CD4-positive, alpha-beta T cell treated with Interferon alpha-2 for 1 hour (primary cell): ENCODE measurements around the gene N4BP2L2.

Experiments used
- DNase-seq, 2 donors: peaks; one replicate each; pipeline ENCODE4 v3.0.0-alpha.2; 2020 to 2022

N4BP2L2 gene

DNA sequence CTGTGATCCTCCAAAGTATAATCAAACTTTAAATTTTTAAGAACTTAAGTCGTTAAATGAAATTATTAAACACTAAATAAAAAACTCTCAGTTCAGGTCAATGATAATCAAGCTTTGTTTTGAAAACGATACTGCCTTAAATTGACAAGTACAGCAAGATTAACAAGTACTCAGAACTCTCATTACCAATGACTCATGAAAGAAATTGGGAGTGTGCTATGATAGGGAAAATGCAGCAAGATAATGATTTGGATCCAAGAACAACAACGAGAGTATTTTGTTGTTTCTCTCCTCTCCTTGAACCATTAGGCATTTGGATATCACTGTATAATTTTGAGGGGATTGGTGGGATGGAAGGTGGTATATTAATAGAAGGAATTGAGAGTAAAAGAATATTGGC, 10.2 kb downstream of the N4BP2L2 start:
- DNase-seq: no peak

DNA sequence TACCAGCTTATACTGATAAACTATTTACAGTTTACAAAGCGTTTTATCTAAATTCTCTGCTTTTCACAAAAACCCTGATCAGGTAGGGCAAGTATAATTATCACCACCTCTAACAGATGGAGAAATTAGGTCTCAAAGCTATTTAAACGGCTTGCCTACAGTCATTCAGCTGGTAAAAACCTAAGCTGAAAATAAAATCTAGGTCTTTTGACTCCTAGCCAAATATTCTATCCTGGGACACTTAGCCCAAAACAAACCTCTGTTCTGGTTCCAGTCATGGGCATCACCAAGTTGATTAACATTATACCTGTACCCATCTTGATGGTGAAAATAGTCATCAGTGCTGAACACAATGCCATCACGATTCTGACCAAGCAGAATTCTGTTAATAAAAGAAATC, 11.4 kb downstream of the N4BP2L2 start:
- no peak for DNase-seq

DNA sequence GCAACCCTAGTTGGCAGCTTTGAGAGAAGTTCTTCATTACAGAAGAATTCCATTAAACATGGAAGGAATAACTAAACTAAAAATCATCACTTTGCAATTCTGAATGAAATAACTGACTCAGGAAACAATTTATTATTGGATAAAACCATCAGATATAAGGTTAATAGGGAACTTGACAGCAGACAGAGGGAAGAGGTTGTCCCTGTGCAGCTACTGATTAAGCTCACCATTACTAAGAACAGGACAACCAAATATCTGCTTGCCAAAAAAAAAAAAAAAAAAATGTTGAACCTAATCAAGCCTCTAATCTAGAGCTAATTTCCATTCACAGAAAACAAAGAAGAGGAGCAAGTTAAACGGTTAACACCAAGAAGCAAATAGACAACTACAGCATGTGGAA, 12.8 kb downstream of the N4BP2L2 start:
- DNase-seq: no peak

DNA sequence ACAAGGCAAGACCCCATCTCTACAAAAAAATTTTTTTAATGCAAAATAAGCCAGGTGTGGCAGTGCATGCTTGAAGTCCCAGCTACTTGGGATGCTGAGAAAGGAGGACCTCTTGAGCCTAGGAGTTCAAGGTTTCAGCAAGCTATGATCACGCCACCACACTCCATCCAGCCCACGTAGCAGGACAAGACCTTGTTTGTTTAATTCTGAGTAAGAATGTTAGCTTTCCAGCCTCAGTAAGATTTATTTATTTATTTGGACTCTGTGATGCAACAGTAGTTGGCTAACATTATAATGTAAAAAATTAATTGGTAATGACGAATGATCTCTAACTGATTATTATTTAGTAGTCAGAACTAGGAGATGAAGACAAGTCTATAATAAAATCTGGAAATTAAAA, 23.3 kb downstream of the N4BP2L2 start:
- DNase-seq: no peak

DNA sequence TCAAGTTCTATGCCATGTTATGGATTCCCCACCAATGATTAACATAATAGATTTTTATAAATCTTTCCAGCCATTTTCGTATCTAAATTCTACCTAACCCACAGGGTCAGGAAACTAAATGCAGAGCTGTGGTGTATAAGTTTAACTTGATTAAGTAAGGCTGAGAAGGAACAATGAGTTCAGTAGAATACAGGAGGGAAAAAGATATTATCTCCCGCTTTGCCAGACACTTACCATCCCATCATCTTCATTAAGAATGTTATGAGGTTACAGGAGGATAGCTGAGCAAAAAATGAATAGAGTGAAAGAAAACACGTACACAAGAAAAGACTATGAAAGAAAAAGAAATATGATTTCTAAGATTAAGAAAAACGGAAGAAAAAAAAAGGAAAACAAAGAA, 27.1 kb downstream of the N4BP2L2 start:
- no peak for DNase-seq

DNA sequence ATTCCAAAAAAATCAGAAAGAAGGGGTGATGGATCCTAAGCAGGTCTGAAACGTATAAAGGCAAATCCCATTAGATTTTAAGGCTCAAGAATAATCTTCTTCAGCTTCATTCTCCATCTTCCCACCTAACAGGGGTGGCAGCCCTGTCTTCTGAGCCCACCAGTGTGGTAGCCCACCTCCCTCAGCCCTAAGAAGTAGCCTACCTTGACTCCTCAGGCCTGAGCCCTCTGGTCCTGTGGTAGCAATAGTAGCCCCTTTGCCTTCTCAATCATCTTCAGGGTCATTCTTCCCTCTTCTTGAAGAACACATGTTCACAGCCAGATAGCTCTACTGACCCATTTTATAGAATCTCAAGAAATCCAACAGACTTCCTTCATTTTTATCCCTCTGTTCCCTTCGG, 33.7 kb downstream of the N4BP2L2 start:
- DNase-seq: no peak

DNA sequence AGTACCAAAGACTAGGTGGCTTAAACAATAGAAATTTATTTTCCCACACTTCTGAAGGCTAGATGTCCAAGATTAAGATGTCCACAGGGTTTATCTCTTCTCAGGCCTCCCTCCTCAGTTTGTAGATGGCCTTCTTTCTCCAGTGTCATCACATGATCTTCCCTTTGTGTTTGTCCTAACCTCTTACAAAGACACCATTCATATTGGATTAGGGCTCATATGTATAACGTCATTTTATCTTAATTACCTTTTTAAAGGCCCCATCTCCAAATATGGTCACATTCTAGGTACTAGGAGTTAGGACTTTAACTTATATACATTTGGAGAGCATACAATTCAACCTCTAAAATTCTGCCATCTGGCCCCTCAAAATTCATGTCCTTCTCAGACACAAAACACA, 34.3 kb downstream of the N4BP2L2 start:
- no peak for DNase-seq

DNA sequence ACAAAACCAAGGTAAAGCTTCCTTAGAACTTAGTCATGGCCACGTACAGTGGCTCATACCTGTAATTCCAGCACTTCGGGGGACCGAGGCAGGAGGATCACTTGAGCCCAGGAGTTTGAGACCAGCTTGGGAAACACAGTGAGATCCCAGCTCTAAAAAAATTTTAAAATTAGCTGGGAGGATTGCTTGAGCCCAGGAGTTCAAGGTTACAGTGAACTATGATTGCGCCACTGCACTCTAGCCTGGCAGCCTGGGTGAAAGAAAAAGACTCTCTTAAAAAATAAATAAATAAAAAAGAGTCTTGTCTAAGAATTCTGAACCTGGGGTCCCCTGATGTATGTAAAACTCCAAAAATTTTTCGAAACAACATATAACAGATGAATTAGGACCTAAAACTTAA, 34.9 kb downstream of the N4BP2L2 start:
- no peak for DNase-seq

DNA sequence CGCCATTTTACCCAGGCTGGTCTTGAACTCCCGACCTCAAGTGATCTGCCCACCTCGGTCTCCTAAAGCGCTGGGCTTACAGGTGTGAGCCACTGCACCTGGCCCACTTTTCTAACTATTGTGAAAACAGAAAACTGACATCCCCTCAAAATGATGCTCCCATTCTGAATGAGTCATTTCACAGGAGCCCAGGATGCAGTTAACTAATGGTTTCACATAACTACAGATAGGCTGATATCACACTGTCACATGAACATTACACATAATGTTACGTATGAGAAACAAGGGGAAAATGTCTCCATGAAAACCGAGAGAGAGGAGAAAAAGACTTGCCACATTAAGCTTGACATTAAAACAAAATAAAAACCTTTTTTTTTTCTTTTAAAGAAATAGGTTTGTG, 37.5 kb downstream of the N4BP2L2 start:
- DNase-seq: no peak

DNA sequence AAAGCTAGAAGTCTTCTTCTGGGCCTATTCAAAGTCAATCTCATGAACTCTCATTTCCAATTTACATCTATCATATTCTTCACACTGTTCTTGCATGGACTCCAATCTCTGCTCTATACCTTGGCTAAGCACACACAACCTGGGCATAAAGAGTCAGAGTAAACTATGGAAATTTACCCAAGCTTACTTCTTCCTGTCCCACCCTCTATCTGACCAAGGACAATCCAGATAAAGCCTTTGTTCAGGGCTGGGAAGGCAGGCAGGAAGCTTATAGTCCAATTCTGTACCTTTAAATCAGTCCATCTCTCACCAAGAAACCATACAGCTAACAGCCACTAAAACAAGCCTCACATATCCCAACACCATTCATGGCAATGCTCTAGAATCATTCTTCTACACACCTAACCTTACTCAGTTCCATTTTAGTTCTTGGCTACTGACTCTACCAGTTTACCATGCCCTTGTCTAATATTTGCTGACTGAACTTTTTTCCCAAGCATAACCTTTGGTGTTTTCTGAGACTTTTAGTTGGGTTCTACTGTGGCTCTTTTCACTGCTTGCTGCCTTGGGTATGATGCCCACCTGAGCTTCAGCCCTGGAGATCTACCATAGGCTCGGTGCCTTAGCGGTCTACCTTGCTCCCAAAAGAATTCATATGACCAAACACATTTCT, 38.9 kb downstream of the N4BP2L2 start:
- DNase-seq: no peak

DNA sequence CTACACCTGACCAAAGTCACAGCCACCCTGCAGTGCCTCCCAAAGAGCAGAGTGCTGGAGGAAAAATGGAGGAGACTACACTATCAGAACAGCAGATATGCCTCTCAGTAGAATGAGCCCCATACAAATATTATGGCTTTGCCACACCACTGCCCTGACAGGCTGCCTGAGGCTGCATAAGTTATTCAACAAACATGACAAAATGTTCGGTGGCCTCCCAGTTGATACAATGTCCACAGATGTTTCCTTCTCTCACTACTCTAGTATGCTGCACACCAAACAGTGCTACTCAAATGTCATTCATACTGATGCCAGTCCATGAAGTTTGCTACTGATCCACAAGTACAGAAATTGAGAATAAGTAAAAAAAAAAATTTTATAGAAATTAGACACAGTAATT, 41.0 kb downstream of the N4BP2L2 start:
- no peak for DNase-seq

DNA sequence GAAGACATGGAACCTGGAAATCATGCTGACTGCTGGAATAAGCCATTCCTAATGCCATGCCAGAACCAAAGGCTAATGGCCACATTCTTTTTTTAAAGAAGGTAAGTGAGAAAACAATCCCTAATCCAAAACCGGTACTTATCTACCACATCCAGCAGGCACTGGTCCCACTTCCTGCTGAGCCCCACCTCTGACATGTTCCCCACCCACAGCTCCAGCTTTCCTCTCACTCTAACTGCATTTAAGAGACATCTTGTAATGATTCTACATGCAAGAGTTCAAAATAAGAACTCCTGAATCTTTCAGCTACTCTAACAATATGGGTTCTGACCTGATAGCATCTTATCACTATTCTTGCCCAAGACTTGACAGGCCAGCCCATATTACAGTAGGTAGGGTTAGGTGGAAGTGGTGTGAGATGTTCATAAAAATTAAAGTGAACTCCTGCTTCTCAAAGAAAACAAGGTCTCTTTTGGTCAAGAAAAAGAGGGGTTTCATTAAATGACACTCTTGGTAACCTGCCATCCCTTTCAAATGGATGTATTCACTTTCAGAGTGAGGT, 41.9 kb downstream of the N4BP2L2 start:
- DNase-seq: no peak

DNA sequence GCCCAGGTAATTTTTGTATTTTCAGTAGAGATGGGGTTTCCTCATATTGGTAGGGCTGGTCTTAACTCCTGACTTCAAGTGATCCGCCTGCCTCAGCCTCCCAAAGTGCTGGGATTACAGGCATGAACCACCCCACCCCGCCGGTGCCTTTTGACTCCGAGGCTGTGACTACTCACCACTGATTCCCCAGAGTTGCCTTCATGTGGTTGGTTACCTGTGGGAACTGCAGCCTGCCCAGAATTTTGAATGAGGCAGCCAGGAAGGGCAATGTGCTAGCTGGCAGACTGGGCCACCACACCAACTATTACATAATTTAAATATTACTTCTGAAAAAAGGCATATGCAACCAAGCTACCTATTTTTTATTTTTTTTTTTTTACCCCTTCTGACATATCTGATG, 42.8 kb downstream of the N4BP2L2 start:
- no peak for DNase-seq

DNA sequence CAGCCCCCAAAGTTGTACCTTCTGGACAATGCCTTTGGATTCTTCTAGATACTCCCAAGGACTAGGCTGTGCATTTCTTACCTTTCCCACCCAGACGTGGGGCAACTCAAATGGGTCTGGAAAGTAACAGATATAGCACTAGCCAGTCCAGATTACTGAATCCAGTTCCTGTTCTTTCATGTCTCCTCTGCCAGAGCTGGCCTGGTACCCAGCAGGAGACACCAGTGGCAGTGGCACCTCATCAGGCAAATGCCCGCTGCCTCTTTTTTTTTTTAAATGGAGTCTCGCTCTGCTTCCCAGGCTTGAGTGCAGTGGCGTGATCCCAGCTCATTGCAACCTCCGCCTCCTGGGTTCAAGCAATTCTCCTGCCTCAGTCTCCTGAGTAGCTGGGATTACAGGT, 43.2 kb downstream of the N4BP2L2 start:
- no peak for DNase-seq

DNA sequence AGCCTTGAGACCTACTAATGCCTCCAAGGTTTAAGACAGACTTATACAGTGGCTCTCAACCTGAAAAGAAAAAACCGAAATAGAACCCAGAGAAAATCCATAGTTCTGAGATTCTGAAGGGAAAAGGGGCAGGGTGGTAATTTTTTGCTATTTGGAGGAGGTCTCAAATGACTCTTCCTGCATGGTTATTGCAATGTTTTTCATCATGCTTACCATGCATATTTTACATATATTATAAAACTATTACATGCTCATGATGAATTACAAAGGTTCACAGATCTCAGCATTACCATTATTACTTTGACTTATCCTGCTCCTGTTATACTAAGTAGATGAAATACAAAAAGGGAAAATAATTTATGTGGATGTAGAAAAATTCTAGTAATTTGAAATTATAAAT, 47.6 kb downstream of the N4BP2L2 start:
- DNase-seq: no peak

DNA sequence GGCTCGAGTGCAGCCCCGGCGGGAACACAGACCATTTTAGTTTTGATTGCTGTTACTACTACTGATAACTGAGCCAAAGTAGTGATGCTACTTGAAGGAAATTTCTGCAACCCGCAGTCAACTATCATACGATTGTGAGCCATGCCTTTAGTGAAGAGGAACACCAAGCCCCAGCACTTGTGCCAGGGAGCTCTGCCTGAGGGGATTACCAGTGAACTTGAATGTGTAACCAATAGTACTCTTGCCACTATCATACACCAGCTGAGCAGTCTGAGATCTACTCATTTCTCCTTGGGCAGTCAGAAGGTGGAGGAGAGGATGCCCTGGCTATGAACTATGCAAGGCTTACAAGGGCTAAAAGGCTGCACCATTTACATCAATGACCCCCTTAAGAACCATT, 61.7 kb downstream of the N4BP2L2 start:
- DNase-seq: no peak

DNA sequence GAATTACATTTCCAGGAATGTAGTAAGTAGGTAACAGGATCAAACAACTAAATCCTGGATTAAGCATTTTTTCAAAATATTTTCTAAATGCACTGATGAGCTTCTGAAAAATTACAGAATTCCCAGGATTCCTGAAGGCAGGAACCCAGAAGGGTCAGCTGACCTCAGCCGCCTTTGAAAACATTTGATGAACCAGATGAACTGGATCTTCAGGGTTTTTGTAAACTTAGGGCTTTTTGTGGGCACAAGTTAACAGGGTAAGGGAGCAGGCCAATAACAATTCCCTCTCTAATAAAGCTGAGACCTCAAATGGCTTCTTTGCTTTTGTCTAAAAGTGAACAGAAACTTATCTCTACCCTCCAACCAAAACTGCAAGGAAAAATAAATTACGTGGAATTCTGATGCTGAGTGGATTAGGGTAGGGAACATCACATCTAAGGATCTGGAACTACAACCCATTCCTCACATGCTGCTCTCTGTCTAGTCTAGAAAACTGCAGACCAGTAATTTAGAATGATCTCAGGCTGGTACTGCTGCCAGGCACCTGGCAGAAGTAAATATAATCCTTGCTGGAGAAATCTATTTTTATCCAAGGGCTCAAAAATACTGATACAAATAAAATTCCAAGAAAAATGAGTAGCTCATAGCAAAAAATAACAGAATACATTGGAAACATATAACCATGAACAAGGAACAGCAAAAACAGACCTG, 62.4 kb downstream of the N4BP2L2 start:
- no peak for DNase-seq

DNA sequence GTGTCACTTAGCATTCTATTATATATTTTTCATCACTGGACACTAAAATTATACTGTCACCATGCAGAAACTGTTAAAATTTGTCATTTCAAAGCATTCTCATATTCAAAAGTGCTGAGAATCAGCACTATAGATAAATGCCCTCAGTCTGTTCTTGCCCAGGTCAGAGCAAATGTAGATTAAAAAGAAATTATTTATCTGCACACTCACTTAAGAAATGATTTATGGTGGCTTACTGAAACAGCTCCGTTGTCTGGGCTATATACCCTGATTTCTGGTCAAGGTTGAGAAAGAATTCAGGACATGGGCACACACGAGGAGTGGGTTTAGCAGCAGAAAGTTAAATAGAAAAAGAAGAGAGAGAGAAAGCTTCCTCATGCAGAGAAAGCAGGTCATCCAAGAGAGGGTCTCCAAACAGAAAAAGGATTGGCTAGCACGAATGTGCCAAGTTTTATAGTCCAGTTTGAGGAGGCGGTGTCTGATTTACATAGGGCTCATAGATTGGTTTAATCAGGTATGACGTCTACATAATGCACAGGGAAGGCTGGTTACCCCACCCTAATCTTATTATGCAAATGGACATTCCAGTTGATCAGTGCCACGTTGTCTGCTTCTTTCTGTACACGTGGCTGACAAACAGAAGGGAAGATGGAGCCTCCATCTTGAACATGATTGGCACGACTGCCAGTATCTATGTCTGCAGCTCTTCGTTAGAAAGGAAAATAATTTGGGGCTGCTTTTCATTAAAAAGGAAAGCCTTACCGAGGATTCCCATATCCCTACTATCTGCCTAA, 63.4 kb downstream of the N4BP2L2 start:
- DNase-seq: no peak

DNA sequence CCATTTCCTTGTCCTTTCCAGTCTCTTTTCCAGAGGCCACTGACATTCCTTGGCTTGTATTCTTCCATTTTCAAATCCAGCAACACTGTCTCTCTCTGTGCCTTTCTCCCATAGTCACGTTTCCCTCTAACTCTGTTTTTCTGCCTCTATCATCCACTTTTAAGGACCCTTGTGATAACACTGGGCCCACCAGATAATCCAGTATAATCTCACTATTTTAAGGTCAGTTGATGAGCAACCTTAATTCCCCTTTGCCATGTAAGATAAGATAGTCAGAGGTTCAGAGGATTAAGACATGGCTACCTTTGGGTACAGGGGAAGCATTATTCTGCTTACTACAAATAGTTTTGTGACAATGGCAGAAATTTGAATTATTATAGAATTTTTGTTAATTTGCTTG, 64.9 kb downstream of the N4BP2L2 start:
- no peak for DNase-seq

DNA sequence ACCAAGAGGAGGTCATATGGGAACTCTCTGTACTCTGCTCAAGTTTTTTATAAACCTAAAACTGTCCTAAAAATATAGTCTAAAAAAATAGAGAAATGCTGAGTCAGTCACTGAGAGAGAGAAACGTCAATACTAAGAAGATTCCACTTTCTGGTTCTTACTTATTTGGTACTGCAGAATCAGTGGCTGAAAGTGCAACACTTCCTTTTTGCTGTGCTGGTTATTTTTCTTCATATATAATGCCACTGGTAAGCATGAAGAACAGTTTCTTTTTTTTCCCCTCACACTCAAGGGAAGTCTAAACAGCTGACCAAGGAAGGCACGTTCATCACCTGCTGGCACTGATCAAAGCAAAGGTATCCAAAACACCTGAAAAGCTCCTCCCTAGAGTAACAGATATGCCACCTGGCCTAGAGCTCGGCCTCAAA, 66.4 kb downstream of the N4BP2L2 start:
- DNase-seq: no peak

DNA sequence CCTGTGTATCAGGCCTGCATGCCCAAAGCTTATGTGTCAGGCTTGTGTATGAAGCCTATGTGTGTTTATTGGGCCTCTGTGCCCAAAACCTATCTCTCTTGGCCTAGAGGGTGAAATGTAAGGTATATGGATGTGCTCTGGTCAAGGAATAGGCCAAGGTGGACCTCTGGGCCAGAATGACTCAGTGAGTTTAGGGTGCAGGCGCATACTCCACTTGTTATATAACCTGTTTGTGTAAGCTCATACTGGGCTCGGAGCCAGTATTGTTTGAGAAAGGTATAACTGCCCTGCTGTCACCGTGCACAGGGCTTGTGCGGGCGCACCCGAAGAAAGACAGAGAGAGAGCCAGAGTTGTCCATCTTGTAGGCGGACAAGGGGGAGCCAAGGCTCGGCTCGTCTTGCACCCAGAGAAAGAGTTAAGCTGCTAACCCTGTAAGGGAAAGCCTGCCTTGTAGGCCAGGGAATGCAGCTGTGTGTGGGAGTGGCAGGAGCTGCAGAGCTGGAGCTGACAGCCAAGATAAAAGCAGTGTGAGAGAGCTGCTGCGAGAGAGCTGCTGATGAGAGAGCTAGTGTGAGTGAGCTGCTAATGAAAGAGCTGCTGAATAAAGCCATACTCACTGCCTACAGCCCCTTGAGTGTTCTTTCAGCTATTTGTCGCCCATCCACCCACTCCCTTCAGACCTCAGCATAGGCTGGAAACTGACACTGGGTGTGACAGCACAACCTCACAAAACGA, 67.2 kb downstream of the N4BP2L2 start:
- DNase-seq: no peak

DNA sequence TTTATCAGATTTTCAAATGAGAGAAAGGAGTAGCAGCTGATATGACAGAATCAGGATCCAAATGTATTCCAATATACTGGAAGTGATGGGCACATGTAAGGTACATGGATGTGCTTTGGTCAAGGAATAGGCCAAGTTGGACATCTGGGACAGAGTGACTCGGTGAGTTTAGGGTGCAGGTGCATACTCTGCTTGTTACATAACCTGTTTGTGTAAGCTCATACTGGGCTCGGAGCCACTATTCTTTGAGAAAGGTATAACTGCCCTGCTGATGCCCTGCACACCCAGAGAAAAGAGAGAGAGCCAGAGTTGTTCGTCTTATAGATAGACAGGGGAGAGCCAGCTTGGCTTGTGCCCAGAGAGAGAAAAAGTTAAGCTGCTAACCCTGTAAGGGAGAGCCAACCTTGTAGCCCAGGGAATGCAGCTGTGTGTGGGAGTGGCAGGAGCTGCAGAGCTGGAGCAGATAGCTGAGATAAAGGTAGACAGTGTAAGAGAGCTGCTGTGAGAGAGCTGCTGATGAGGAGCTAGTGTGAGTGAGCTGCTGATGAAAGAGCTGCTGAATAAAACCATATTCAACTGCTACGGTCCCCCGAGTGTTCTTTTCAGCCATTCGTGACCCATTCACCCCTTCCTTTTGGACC, 70.0 kb downstream of the N4BP2L2 start:
- no peak for DNase-seq

DNA sequence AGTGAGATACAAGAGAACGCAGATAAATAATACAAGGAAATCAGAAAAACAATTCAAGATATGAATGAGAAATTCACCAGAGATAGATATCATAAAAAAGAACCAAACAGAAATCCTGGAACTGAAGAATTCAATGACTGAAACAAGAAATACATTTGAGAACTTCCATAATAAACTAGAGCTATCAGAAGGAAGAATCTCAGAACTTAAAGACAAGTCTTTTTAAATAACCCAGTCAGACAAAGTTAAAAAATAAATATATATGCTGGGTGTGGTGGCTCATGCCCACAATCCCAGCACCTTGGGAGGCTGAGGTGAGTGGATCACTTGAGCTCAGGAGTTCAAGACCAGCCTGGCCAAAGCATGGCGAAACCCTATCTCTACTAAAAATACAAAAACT, 82.0 kb downstream of the N4BP2L2 start:
- DNase-seq: no peak
